Dedifferentiated amniotic fluid mesenchymal stem cell (primary cell): Measurements from ENCODE around the gene NLRX1.
"Not testable (repeated sequence)": the region's sequence is repeated elsewhere in the genome, so short reads cannot be mapped to it uniquely, and the experiment has no call there.

ENCODE experiments used
- DNase-seq: peaks from one replicate; pipeline ENCODE4 v3.0.0-alpha.2; 2016; ENCODE audit errors: extremely low spot score

The NLRX1 gene

GRCh38 chr11:119154178-119154577, 14.3 kb upstream of the NLRX1 start:
- no peak for DNase-seq

GRCh38 chr11:119155733-119156492, 12.6 kb upstream of the NLRX1 start:
- DNase-seq, result no peak

DNA sequence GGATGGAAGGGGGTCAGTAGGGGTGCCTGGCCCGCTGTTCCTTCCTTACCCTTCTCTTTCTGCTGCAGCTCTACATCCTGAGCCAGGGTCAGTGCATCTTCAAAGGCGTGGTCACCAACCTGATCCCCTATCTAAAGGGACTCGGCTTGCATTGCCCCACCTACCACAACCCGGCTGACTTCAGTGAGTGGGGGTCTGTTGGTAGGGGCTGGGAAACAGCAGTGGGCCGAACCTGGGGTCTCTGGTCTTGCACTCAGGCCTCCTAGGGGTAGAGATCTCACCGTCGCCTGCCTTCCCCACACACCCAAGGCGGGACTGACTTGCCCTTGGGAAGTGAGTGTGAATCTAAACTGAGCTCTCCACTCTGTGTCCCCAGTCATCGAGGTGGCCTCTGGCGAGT, 12.0 kb upstream of the NLRX1 start:
- DNase-seq, result no peak

GRCh38 chr11:119157063-119157462, 11.5 kb upstream of the NLRX1 start:
- no peak for DNase-seq

DNA sequence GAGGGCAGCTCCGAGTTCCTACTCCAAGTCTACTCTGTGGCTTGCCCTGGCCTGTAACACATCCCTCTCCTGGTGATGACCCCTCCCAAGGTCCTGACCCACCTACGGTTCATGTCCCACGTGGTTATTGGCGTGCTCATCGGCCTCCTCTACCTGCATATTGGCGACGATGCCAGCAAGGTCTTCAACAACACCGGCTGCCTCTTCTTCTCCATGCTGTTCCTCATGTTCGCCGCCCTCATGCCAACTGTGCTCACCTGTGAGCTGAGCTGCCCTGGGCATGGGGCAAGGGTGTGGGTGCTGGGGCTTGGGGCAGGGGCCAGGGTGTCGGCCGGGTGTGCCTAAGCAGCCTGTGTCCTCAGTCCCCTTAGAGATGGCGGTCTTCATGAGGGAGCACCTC, 10.1 kb upstream of the NLRX1 start:
- DNase-seq, result no peak

GRCh38 chr11:119160151-119160550, 8.4 kb upstream of the NLRX1 start:
- no peak for DNase-seq

DNA sequence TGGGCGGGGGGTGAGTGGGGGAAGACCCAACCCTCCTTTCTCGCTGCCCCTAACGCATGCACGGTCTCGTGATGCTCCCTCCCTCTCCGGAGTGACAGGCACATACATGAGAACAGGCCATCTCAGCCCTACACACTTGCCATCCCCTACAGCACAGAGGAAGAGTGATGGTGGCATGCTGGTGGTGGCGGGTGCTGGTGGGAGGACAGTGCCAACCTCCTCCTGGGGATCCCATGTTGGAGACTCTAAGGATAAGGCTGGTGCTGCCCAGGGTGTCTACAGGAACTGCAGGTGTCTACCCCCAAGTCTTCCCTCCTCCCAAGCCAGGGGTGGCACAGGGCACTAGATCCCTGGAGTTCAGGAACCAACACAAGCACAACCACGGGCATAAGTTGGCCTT, 6.7 kb upstream of the NLRX1 start:
- DNase-seq, result no peak

- no peak for DNase-seq
These were observed 2.0 kb upstream of the NLRX1 start for GRCh38 chr11:119166368-119167076.

DNA sequence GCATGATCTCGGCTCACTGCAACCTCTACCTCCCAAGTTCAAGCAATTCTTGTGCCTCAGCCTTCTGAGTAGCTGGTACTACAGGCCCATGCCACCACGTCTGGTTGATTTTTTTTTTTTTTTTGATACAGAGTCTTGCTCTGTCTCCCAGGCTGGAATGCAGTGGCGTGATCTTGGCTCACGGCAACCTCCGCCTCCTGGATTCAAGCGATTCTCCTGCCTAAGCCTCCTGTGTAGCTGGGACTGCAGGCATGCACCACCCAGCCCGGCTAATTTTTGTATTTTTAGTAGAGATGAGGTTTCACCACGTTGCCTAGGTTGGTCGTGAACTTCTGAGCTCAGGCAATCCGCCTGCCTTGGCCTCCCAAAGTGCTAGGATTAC, 1.5 kb upstream of the NLRX1 start:
- DNase-seq, result not testable (repeated sequence)

DNA sequence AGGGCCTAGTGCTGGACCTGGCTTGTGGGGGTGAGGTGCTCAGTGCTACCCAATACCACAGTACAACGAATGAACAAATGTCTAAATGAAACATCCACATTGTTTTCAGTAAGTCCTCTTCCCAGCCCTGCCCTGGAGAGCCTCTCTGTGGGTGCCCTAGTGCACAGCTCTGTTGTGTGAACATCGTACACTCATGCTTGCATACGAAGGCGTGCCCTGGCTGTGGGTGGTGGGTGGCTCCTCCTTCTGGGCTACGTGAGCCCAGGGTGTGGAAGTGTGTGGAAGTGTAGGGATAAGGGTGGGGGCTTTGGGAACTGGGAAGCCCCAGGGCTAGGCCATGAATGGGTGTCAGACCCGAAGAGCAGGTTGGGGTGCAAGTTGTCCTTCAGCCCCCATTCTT, 592 bp upstream of the NLRX1 start:
- no peak for DNase-seq

- no peak for DNase-seq
These were observed 776 bp downstream of the NLRX1 start for GRCh38 chr11:119169282-119169719.

DNA sequence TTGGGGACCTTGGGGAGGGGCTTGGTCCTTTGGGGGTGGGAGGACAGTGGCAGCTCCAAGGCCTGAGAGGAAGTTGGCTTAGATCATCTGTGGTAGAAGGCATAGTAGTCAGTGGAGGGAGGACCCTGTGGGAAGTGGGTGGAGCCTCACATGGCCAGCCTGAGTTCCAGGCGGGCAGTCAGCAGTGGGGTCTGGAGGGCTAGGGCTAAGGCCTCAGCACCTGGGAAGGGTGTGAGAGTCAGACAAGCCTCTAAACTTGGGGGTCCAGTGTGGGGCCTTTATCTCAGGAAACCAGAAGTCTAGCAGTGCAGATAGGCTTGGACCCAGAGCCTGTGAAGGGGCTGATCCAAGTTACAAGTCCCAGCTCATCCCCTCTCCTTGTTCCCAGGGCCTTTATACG, 4.0 kb downstream of the NLRX1 start:
- DNase-seq, result no peak

GRCh38 chr11:119173453-119173852, 4.9 kb downstream of the NLRX1 start:
- no peak for DNase-seq

DNA sequence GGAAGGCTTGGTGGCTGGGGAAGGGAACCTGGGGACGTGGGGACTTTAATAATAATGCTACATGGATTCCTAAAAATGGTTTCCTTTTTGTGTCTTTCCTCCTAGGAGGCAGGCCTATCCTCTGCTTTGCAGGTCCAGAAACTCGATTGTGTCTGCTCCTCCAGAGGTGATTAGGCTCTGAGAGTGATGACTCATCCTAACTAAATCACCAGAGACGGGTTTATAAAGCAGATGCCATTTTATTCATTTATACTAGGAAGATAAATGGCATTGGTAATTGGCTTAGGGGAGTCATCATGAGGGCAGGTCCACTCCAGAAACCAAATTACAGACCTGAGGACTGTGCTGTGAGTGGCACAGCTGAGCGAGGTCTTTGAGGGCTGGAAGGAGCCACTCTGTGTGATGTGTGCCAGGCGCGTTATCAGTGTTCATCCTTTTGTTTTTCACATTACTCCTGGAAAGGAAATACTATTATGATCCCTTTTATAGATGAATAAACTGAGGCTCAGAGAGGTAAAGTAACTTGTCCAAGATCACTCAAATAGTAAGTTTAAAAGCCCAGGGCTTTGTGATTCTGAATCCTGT, 7.1 kb downstream of the NLRX1 start:
- DNase-seq, result no peak

DNA sequence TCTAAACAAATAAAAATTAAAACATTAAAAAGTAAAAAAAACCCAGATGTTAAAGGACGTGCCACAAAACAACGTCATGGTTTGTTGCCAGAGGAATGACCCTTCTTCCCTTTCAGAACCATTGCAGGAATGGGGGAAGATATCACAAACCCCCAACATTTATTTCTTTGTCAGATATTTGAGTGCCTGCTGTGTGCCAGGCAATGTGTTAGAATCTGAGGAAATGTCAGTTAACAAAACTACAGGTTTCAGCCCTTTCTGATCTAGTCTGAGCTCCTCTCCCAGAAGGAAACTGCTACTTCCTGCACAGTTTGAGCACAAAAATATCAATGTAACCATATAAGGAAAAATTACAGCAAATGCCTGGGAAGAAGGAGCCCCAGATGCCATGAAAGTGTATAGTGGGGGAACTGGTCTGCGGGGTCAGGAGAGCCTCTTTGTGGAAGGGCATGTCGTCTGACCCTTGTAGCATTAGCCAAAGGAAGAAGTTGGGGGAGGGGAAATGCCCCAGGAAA, 9.7 kb downstream of the NLRX1 start:
- DNase-seq, result no peak

GRCh38 chr11:119179342-119179741, 10.8 kb downstream of the NLRX1 start:
- DNase-seq, result no peak

- DNase-seq, result no peak
These were observed 11.5 kb downstream of the NLRX1 start for GRCh38 chr11:119179983-119180382.

DNA sequence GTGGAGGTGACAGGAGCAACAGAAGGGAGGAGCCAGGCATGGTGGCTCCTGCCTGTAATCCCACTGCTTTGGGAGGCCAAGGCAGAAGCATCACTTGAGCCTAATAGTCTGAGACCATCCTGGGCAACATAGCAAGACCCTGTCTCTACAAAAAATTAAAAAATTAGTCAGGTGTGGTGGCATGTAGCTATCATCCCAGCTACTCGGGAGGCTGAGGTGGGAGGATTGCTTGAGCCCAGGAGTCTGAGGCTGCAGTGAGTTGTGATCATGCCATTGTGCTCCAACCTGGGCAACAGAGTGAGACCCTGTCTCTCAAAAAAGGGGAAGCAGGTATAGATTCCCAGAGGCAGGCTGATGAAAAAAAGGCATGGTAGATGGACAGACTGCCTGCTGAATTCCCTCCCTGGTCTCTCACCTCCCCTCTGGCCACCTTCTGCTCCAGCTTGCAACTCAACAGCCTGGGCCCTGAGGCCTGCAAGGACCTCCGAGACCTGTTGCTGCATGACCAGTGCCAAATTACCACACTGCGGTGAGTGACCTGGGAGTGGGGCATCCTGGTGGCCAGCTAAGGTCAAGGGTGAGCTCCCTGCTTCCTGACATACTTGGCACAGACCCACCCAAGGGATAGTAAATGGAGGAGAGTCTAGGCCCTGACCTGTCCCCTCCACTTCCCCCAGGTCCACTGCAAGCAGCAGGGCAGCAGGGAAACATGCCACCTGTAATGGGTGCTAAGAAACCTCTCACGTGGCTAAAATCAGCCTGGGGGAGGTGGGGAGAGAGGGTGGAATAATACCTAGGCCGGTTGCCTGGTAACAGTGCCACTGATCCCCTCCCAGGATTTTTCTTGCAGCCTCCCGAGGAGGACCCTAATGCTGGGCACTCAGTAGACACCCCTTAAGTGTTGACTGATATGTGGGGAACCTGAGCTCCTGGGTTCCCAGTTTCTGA, 12.5 kb downstream of the NLRX1 start:
- no peak for DNase-seq

DNA sequence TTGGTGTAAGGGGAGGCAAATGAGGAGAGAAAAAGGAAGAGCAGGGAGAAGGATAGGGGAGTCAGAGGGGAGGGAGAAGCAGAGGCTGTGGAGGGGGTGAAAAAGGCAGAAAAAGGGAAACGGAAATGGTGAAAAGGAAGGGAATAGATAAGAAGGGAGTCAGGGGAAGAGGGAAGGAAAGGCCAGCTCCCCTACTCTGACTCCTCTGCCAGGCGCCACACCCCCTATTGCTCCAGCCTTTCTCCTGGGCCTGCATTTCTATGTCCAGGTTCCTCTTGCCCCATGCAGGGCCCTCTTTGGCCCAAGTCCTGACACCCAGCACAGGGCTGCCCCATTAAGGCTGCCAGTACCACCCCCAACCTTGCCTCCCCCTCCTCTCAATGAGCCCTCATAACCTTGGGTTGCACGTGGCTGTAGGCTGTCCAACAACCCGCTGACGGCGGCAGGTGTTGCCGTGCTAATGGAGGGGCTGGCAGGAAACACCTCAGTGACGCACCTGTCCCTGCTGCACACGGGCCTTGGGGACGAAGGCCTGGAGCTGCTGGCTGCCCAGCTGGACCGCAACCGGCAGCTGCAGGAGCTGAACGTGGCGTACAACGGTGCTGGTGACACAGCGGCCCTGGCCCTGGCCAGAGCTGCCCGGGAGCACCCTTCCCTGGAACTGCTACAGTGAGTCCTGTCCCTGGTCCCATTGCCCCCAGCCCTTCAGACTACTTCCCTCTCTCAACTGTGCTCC, 13.3 kb downstream of the NLRX1 start:
- no peak for DNase-seq

- DNase-seq, result not testable (repeated sequence)
These were observed 15.9 kb downstream of the NLRX1 start for GRCh38 chr11:119184399-119184798.
